ENCODE data around the gene GARNL3.

Gene GARNL3

GRCh38 chr9:127241354-127241753 is 23.2 kb upstream of the GARNL3 start:
- DNase-seq, result no peak

GRCh38 chr9:127244609-127245601 is 19.7 kb upstream of the GARNL3 start:
- DNase-seq, result peak; percentile 87

GRCh38 chr9:127245637-127246164 is 18.9 kb upstream of the GARNL3 start:
- DNase-seq, result no peak

- no peak for DNase-seq
Observed at GRCh38 chr9:127248241-127248640, 16.3 kb upstream of the GARNL3 start.

GRCh38 chr9:127249877-127250276 is 14.7 kb upstream of the GARNL3 start:
- no peak for DNase-seq

GRCh38 chr9:127250896-127251391 is 13.6 kb upstream of the GARNL3 start:
- DNase-seq, result no peak

- DNase-seq, result no peak
Observed at GRCh38 chr9:127252410-127253318, 11.9 kb upstream of the GARNL3 start.

- no peak for DNase-seq
Observed at GRCh38 chr9:127253446-127253845, 11.1 kb upstream of the GARNL3 start.

GRCh38 chr9:127255692-127256091 is 8.9 kb upstream of the GARNL3 start:
- no peak for DNase-seq

GRCh38 chr9:127256324-127256723 is 8.2 kb upstream of the GARNL3 start:
- DNase-seq, result no peak

- DNase-seq, result no peak
Observed at GRCh38 chr9:127258606-127259471, 5.7 kb upstream of the GARNL3 start.

GRCh38 chr9:127262602-127263001 is 2.0 kb upstream of the GARNL3 start:
- DNase-seq, result no peak

GRCh38 chr9:127263237-127263636 is 1.3 kb upstream of the GARNL3 start:
- DNase-seq, result no peak

GRCh38 chr9:127263664-127264063 is 910 bp upstream of the GARNL3 start:
- peak; percentile 5 for DNase-seq

- DNase-seq, result no peak
Observed at GRCh38 chr9:127267793-127268525, 3.4 kb downstream of the GARNL3 start.

GRCh38 chr9:127269449-127269848 is 4.9 kb downstream of the GARNL3 start:
- no peak for DNase-seq

- no peak for DNase-seq
Observed at GRCh38 chr9:127273326-127273725, 8.8 kb downstream of the GARNL3 start.

- no peak for DNase-seq
Observed at GRCh38 chr9:127277099-127277498, 12.5 kb downstream of the GARNL3 start.

- DNase-seq, result no peak
Observed at GRCh38 chr9:127277770-127278169, 13.2 kb downstream of the GARNL3 start.

GRCh38 chr9:127278372-127278771 is 13.8 kb downstream of the GARNL3 start:
- DNase-seq, result no peak

- DNase-seq, result no peak
Observed at GRCh38 chr9:127279717-127280285, 15.2 kb downstream of the GARNL3 start.

All from NCI-H1694 (cell line).